ENCODE measurements around the gene ADRA2B. TPM values are rescaled to one million over a fixed set of nuclear protein-coding genes. Genes with fewer than 3 reads are reported as not detected.
A peak's percentile ranks its signal among the peaks of the same experiment; 100 is the strongest.

The ADRA2B gene
- total and polyA plus RNA-seq, 9 donors: 2.2 to 3.6 (median 2.9) TPM

GRCh38 chr2:96111257-96111640, 5.1 kb downstream of the ADRA2B start:
- Histone ChIP-seq H3K27ac (ENCODE audit: low read length) (no peak overlapping the region), H3K4me1 (ENCODE audit: control insufficient read depth, insufficient read depth, low read length) (peaks cover 35% of the 10 kb centered on the region), H3K36me3 (ENCODE audit: control insufficient read depth, insufficient read depth, low read length) (no peaks in the 10 kb centered on the region), H3K4me3 (ENCODE audit: low read length) (no peak overlapping the region), H3K27me3 (ENCODE audit: control insufficient read depth, insufficient read depth, low read length) (peaks cover 18% of the 10 kb centered on the region), H3K9me3 (replicated peaks; ENCODE audit: control insufficient read depth, low read depth, low read length) (no peaks in the 10 kb centered on the region)
- WGBS (ENCODE audit: insufficient coverage): 83% methylated on average over 1 of the region's 4 CpGs
- DNase-seq: no peak

GRCh38 chr2:96110621-96111256, 5.6 kb downstream of the ADRA2B start:
- no peak for DNase-seq
- H3K27me3 ChIP-seq (ENCODE audit: control insufficient read depth, insufficient read depth, low read length): peaks cover 12% of the 10 kb centered on the region

DNA sequence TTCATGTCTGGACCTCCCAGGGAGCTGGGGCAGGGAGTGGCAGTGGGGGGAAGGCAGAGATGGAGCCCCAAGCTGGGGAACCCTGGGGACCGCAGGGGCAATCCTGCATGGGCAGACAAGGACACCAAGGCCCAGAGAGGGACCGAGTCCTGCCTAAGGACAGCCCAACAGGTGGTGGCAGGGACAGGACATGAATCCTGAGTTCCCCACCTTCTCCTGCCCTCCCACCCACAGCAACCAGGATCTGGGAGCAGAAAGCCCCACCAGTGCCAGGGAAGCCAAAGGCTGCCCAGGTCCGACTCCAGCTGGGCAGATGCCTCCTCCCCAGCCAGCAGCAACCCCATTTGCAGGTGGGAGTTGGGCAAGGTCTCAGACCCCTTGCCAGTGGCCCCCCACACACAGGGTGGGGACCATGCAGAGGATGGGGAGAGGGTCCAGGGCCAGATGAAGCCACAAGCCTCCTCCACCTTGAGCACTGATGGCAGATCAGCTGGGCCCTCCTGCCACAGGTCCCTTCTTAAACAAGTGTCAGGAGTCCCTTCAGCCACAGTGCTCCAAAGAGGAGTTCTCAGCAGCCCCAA, 6.3 kb downstream of the ADRA2B start:
- no peak for DNase-seq
- Histone ChIP-seq H3K9me3 (replicated peaks; ENCODE audit: control insufficient read depth, low read depth, low read length) (peaks cover 10% of the 10 kb centered on the region), H3K27ac (ENCODE audit: low read length) (peak overlapping the region; percentile 90), H3K4me1 (ENCODE audit: control insufficient read depth, insufficient read depth, low read length) (peaks cover 31% of the 10 kb centered on the region), H3K27me3 (ENCODE audit: control insufficient read depth, insufficient read depth, low read length) (peaks cover 5% of the 10 kb centered on the region), H3K36me3 (ENCODE audit: control insufficient read depth, insufficient read depth, low read length) (no peaks in the 10 kb centered on the region), H3K4me3 (ENCODE audit: low read length) (no peak overlapping the region)
- 91% methylated on average over 2 of the region's 3 CpGs for WGBS (ENCODE audit: insufficient coverage)

More at GRCh38 chr2:96110621-96111256, 5.6 kb downstream of the ADRA2B start:
- 67% methylated on average over 8 of the region's 13 CpGs for WGBS (ENCODE audit: insufficient coverage)
- Histone ChIP-seq H3K4me1 (ENCODE audit: control insufficient read depth, insufficient read depth, low read length) (peaks cover 31% of the 10 kb centered on the region), H3K4me3 (ENCODE audit: low read length) (no peak overlapping the region), H3K27ac (ENCODE audit: low read length) (no peak overlapping the region), H3K36me3 (ENCODE audit: control insufficient read depth, insufficient read depth, low read length) (no peaks in the 10 kb centered on the region), H3K9me3 (replicated peaks; ENCODE audit: control insufficient read depth, low read depth, low read length) (peaks cover 3% of the 10 kb centered on the region)

- Histone ChIP-seq H3K27ac (ENCODE audit: low read length) (peak overlapping the region; percentile 90), H3K27me3 (ENCODE audit: control insufficient read depth, insufficient read depth, low read length) (no peaks in the 10 kb centered on the region), H3K36me3 (ENCODE audit: control insufficient read depth, insufficient read depth, low read length) (no peaks in the 10 kb centered on the region), H3K4me1 (ENCODE audit: control insufficient read depth, insufficient read depth, low read length) (peaks cover 32% of the 10 kb centered on the region), H3K4me3 (ENCODE audit: low read length) (no peak overlapping the region), H3K9me3 (replicated peaks; ENCODE audit: control insufficient read depth, low read depth, low read length) (peaks cover 14% of the 10 kb centered on the region)
- WGBS (ENCODE audit: insufficient coverage): 25% methylated on average over 2 of the region's 3 CpGs
- no peak for DNase-seq
Observed at GRCh38 chr2:96109361-96109680, 7.0 kb downstream of the ADRA2B start.

DNA sequence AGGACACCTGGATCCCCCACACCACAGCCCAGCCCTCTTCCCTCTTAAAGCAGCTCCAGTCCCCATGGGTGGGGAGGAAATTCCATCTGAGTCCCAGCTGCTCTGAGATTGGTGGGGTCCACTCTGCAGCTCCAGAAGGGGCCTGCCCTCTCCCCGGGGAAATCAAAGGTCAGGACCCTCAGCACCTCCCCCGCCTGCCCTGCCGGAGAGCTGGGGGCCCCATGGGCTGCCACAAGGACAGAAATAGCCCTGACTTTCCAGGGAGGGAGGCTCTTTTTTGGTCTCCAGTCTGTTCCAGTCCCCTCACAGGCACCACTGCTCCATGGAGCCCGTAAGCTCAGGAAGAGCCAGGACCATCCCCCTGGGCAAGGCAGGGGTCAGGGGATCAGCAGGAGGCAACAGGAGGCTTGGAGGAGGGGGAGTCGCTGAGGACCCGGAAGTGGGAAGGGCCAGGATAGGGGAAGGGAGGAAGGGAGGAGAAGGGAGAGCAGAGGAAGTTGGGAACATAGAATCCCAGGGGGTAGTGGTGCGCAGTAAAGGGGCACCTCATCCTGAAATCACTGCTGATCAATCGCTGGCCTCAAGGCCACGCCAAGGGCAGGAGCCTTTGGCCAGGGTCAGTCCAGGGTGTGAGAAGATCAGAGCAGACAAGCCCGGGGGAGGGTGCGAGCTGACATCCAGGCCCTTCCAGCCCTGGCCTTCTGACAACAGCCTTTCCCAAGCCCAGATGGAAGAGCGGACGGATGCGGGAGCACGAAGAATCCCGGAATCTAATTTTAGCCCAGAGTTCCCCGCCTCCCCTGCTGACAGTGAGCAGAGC, 7.6 kb downstream of the ADRA2B start:
- 3% methylated on average over 14 of the region's 17 CpGs for WGBS (ENCODE audit: insufficient coverage)
- peak; percentile 93 for DNase-seq
- H3K4me3 ChIP-seq (ENCODE audit: low read length): no peak overlapping the region
- H3K4me1 ChIP-seq (ENCODE audit: control insufficient read depth, insufficient read depth, low read length): peaks cover 36% of the 10 kb centered on the region
- peaks cover 14% of the 10 kb centered on the region for H3K9me3 ChIP-seq (replicated peaks; ENCODE audit: control insufficient read depth, low read depth, low read length)
- H3K36me3 ChIP-seq (ENCODE audit: control insufficient read depth, insufficient read depth, low read length): no peaks in the 10 kb centered on the region
- peak overlapping the region; percentile 90 for H3K27ac ChIP-seq (ENCODE audit: low read length)
- H3K27me3 ChIP-seq (ENCODE audit: control insufficient read depth, insufficient read depth, low read length): no peaks in the 10 kb centered on the region

DNA sequence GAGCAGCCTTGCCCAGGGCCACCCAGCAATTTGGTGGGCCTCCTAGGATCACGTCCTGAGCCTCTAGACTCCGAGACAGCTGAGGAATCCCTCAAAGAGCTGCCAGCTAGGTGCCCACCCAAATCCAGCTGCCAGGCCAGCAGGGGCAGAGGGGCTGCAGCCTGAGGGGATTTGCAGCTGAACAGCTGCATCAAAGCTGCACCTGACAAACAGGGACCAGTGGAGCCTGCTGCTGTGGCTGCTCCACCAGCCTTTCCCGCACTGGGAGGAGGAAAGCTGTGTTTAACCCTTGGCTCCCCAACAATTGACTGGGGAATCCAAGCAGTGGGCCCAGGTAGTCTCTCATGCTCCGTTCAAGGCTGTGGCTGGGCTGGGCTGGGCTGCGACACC, 8.2 kb downstream of the ADRA2B start:
- H3K36me3 ChIP-seq (ENCODE audit: control insufficient read depth, insufficient read depth, low read length): no peaks in the 10 kb centered on the region
- 25% methylated on average over 3 of the region's 5 CpGs for WGBS (ENCODE audit: insufficient coverage)
- no peak for DNase-seq
- H3K4me3 ChIP-seq (ENCODE audit: low read length): no peak overlapping the region
- H3K27ac ChIP-seq (ENCODE audit: low read length): peak overlapping the region; percentile 90
- H3K9me3 ChIP-seq (replicated peaks; ENCODE audit: control insufficient read depth, low read depth, low read length): peaks cover 14% of the 10 kb centered on the region
- H3K4me1 ChIP-seq (ENCODE audit: control insufficient read depth, insufficient read depth, low read length): peaks cover 40% of the 10 kb centered on the region
- H3K27me3 ChIP-seq (ENCODE audit: control insufficient read depth, insufficient read depth, low read length): no peaks in the 10 kb centered on the region

DNA sequence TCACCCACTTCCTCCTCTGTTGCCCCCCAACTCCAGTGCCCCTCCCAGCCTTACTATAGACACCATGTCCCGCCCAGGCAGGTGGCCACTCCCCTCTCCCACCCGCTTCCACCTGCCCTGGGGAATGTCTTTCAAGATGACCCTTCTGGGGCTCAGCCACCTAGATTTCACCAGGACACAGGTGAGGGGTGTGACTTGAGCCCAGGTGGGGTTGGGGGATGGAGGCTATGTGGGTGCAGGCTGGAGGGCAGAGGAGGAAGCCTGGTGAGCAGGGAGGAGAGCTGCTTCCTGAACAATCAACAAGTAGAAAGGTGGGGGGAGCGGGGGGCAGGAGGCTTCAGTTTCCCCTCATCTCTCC, 8.7 kb downstream of the ADRA2B start:
- Histone ChIP-seq H3K4me1 (ENCODE audit: control insufficient read depth, insufficient read depth, low read length) (peaks cover 40% of the 10 kb centered on the region), H3K9me3 (replicated peaks; ENCODE audit: control insufficient read depth, low read depth, low read length) (peaks cover 14% of the 10 kb centered on the region), H3K36me3 (ENCODE audit: control insufficient read depth, insufficient read depth, low read length) (no peaks in the 10 kb centered on the region), H3K4me3 (ENCODE audit: low read length) (no peak overlapping the region), H3K27me3 (ENCODE audit: control insufficient read depth, insufficient read depth, low read length) (no peaks in the 10 kb centered on the region), H3K27ac (ENCODE audit: low read length) (peak overlapping the region; percentile 17)
- DNase-seq: no peak
- no CpG with 5 or more reads among the region's 3 CpGs for WGBS (ENCODE audit: insufficient coverage)

GRCh38 chr2:96106991-96107707, 9.2 kb downstream of the ADRA2B start:
- whole genome bisulfite sequencing (ENCODE audit: insufficient coverage): 80% methylated on average over 5 of the region's 9 CpGs
- DNase-seq: peak; percentile 56
- Histone ChIP-seq H3K36me3 (ENCODE audit: control insufficient read depth, insufficient read depth, low read length) (no peaks in the 10 kb centered on the region), H3K9me3 (replicated peaks; ENCODE audit: control insufficient read depth, low read depth, low read length) (peaks cover 14% of the 10 kb centered on the region), H3K27ac (ENCODE audit: low read length) (peak overlapping the region; percentile 48), H3K27me3 (ENCODE audit: control insufficient read depth, insufficient read depth, low read length) (no peaks in the 10 kb centered on the region), H3K4me1 (ENCODE audit: control insufficient read depth, insufficient read depth, low read length) (peaks cover 40% of the 10 kb centered on the region), H3K4me3 (ENCODE audit: low read length) (no peak overlapping the region)

DNA sequence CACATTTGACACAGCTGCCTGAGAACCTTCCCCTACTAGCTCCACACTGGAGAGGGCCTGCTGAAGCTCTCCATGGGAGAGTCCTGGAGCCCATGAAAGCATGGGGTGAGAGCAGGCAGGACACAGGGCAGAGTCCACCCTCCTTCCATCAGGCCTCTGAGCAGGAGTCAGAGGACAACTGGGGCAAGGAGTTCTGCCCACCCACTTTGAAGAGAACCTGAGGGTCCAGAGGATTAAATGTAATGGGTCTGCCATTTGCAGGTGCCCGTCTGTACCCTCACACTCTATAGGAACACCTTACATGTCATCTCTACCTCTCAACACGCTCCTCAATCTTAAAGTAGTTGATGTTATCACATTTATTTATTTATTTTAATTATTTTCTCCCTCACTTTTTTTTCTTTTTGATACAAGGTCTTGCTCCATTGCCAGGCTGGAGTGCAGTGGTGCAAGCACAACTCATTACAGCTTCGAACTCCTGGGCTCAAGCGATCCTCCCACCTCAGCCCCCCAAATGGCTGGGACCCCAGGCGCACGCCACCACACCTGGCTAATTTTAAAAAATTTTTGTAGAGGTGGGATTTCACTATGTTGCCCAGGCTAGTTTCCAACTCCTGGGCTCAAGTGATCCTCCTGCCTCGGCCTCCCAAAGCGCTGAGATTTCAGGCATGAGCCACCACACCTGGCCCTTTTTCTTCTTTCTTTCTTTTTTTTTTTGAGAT, 10.2 kb downstream of the ADRA2B start:
- 100% methylated on average over 2 of the region's 8 CpGs for WGBS (ENCODE audit: insufficient coverage)
- H3K36me3 ChIP-seq (ENCODE audit: control insufficient read depth, insufficient read depth, low read length): no peaks in the 10 kb centered on the region
- no peak overlapping the region for H3K27ac ChIP-seq (ENCODE audit: low read length)
- no peak overlapping the region for H3K4me3 ChIP-seq (ENCODE audit: low read length)
- H3K9me3 ChIP-seq (replicated peaks; ENCODE audit: control insufficient read depth, low read depth, low read length): peaks cover 14% of the 10 kb centered on the region
- H3K27me3 ChIP-seq (ENCODE audit: control insufficient read depth, insufficient read depth, low read length): no peaks in the 10 kb centered on the region
- no peak for DNase-seq
- peaks cover 40% of the 10 kb centered on the region for H3K4me1 ChIP-seq (ENCODE audit: control insufficient read depth, insufficient read depth, low read length)

Data from muscle of leg (tissue), 11 donors.